Activated CD4-positive, alpha-beta T cell treated with anti-CD3 and anti-CD28 coated beads, Interleukin-2, Interleukin-6, amounts not matched to agents 100 ng/mL and 50 ng/mL, durations not matched to agents 16 hours and 8 hours (primary cell): ENCODE data around the gene PRR22.
"Not testable (repeated sequence)": the region's sequence is repeated elsewhere in the genome, so short reads cannot be mapped to it uniquely, and the experiment has no call there.

Source experiments
- DNase-seq: peaks from one replicate; pipeline ENCODE4 v3.0.0-alpha.2; 2020

PRR22 gene

GRCh38 chr19:5789886-5790558, 5.5 kb upstream of the PRR22 start:
- no peak for DNase-seq

GRCh38 chr19:5789351-5789761, 4.8 kb upstream of the PRR22 start:
- DNase-seq = no peak

GRCh38 chr19:5788422-5788821, 3.9 kb upstream of the PRR22 start:
- DNase-seq = no peak

GRCh38 chr19:5787409-5788182, 3.0 kb upstream of the PRR22 start:
- no peak for DNase-seq

GRCh38 chr19:5786593-5787408, 2.3 kb upstream of the PRR22 start:
- DNase-seq = no peak

GRCh38 chr19:5785423-5785822, 877 bp upstream of the PRR22 start:
- no peak for DNase-seq

- no peak for DNase-seq
Measured at GRCh38 chr19:5782945-5783919, 1.3 kb downstream of the PRR22 start.

GRCh38 chr19:5782322-5782721, 2.2 kb downstream of the PRR22 start:
- no peak for DNase-seq

GRCh38 chr19:5780916-5781315, 3.6 kb downstream of the PRR22 start:
- not testable (repeated sequence) for DNase-seq

GRCh38 chr19:5778402-5778801, 6.1 kb downstream of the PRR22 start:
- no peak for DNase-seq

GRCh38 chr19:5775668-5776309, 8.8 kb downstream of the PRR22 start:
- DNase-seq = no peak

- no peak for DNase-seq
Measured at GRCh38 chr19:5774921-5775320, 9.6 kb downstream of the PRR22 start.

- DNase-seq = no peak
Measured at GRCh38 chr19:5773276-5773675, 11.3 kb downstream of the PRR22 start.

- DNase-seq = no peak
Measured at GRCh38 chr19:5772416-5772815, 12.1 kb downstream of the PRR22 start.

- DNase-seq = no peak
Measured at GRCh38 chr19:5767949-5768348, 16.6 kb downstream of the PRR22 start.

GRCh38 chr19:5765220-5765619, 19.3 kb downstream of the PRR22 start:
- no peak for DNase-seq

- no peak for DNase-seq
Measured at GRCh38 chr19:5762608-5763217, 21.8 kb downstream of the PRR22 start.

GRCh38 chr19:5753743-5754142, 30.8 kb downstream of the PRR22 start:
- no peak for DNase-seq

- DNase-seq = no peak
Measured at GRCh38 chr19:5751709-5752108, 32.8 kb downstream of the PRR22 start.

- DNase-seq = no peak
Measured at GRCh38 chr19:5749505-5749904, 35.0 kb downstream of the PRR22 start.

- not testable (repeated sequence) for DNase-seq
Measured at GRCh38 chr19:5748920-5749319, 35.6 kb downstream of the PRR22 start.
